Gastrocnemius medialis (tissue), 4 donors: ENCODE results near the gene COL2A1. TPM values are rescaled to one million over a fixed set of nuclear protein-coding genes. Genes with fewer than 3 reads are reported as not detected.
A peak's percentile ranks its signal among the peaks of the same experiment; 100 is the strongest.

Source experiments
- ATAC-seq, 2 donors: fragments of 150-250 bp; one replicate each; pipeline ENCODE4 v1.9.1; 2016
- DNase-seq, 2 donors: peaks; one replicate each; pipeline ENCODE4 v3.0.0-alpha.2; 2019
- H3K27ac ChIP-seq, 4 donors: fragments of 200-600 bp; sonication (generic); 1 replicate in 1 of 4; 2 replicates in 3 of 4; pipeline ENCODE4 v1.5.1; 2016 to 2018; ENCODE audit warnings: mild to moderate bottlenecking in 2 of 4, moderate library complexity in 1 of 4
- H3K27me3 ChIP-seq, 3 donors: fragments of 200-600 bp; sonication (generic) in 2 of 3; 1 replicate in 1 of 3; 2 replicates in 2 of 3; pipeline versions ENCODE4 v1.5.1 to v1.6.0; 2016 to 2019; ENCODE audit warnings: mild to moderate bottlenecking in 1 of 3, moderate library complexity in 1 of 3
- H3K36me3 ChIP-seq, 2 donors: fragments of 200-600 bp; sonication (generic) in 1 of 2; one replicate each; pipeline ENCODE4 v1.5.1; 2017 to 2018
- H3K4me1 ChIP-seq, 2 donors: fragments of 200-600 bp; sonication (generic) in 1 of 2; one replicate each; pipeline ENCODE4 v1.5.1; 2016 to 2017; ENCODE audit warnings: mild to moderate bottlenecking in 2 of 2
- H3K4me3 ChIP-seq, 4 donors: fragments of 200-600 bp; sonication (generic) in 3 of 4; 1 replicate in 1 of 4; 2 replicates in 3 of 4; pipeline ENCODE4 v1.5.1; 2016 to 2019; ENCODE audit warnings: mild to moderate bottlenecking in 2 of 4
- H3K9me3 ChIP-seq, 3 donors: fragments of 200-600 bp; sonication (generic) in 2 of 3; 1 replicate in 1 of 3; 2 replicates in 2 of 3; pipeline ENCODE4 v1.5.1; 2016 to 2019
- POLR2A ChIP-seq, 2 donors: fragments of 450-650 bp; IDR thresholded peaks; one replicate each; pipeline ENCODE4 v1.6.1; 2017; ENCODE audit warnings: antibody characterized with exemption in 2 of 2, mild to moderate bottlenecking in 2 of 2, moderate library complexity in 2 of 2
- in situ Hi-C, 4 donors: fragments of 200-750 bp; cut with MboI; loops; one replicate each; pipeline versions ENCODE4 v1.15.0 to v1.8.0; 2017; ENCODE audit warnings: low sequenced_read_pairs in 4 of 4
- intact Hi-C: fragments of 100-400 bp; cut with DNase I; formaldehyde crosslinking; loops from one replicate; pipeline ENCODE4 v1.15.1; 2023; ENCODE audit warnings: low total_unique reads
- total RNA-seq, 4 donors: library from RNA; depleted of rRNA; stranded (reverse); fragments of >200 nt; gene quantifications; one replicate each; pipeline versions ENCODE4 v1.1.0 to v1.2.3, GENCODE V29; 2016
- TF ChIP-seq, protein P1 (sequence below), 5 experiments: fragments of 450-650 bp in 3 of 5; fragments of 200-600 bp in 2 of 5; sonication (generic) in 2 of 5; IDR thresholded peaks in 4 of 5; conservative IDR thresholded peaks in 1 of 5; 1 replicate in 4 of 5; 2 replicates in 1 of 5; pipeline ENCODE4 v1.5.1; 2016 to 2019; ENCODE audit warnings: antibody characterized with exemption in 5 of 5, mild to moderate bottlenecking in 3 of 5, moderate library complexity in 3 of 5

COL2A1 gene
- total RNA-seq, 4 donors from 2014 or later: not detected

DNA sequence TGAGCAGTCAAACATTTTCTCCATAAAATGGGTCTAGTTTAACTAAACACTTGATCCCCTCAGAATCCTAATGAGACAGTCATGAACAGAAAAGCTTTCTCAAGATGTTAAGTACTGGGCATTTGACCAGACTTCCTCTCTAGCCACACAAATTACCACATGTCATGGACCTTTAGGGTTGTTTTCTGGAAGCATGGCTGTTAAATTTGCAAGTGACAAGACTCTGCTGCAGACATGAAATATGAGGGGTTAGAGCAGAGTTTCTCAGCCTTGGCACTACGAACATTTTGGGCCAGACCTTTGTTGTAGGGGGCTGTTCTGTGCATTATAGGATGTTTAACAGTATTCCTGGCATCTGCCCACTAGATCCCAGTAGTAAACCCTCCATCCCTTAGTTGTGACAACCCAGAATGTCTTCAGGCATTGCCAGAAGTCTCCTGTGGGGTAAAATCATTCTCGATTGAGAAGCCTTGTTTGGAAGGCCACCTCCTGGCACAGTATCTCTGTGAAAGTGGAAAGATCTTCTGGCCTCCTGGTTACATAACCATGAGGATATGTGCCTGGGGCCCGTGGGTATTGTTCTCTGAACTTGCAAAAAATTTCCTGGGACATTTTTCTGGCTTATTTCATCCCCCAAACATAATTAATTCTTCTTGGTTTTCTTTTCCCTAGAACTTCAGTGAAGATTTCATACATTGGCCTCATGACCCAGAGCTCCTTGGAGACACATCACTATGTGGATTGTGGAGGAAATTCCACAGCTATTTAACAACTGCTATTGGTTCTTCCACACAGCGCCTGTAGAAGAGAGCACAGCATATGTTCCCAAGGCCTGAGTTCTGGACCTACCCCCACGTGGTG is 36.6 kb downstream of the COL2A1 start:
- in situ Hi-C loops: loop anchor here in 3 of 4 donors (25.0 kb wide), 1 partner anchor 220 kb away; the partner anchor contains the start of gene CCDC184 (in 3 of the 3)
- Histone ChIP-seq H3K9me3 (no peaks in the 10 kb centered on the region), H3K36me3 (no peaks in the 10 kb centered on the region), H3K27ac (peak overlapping the region in 1 of 4 donors; percentile 23), H3K4me3 (no peak overlapping the region), H3K4me1 (peaks cover 11 to 14% of the 10 kb centered on the region in 2 donors), H3K27me3 (no peaks in the 10 kb centered on the region)
- ATAC-seq (peak; percentile 7 to 40), DNase-seq (no peak)
- TF ChIP-seq, protein P1, sequence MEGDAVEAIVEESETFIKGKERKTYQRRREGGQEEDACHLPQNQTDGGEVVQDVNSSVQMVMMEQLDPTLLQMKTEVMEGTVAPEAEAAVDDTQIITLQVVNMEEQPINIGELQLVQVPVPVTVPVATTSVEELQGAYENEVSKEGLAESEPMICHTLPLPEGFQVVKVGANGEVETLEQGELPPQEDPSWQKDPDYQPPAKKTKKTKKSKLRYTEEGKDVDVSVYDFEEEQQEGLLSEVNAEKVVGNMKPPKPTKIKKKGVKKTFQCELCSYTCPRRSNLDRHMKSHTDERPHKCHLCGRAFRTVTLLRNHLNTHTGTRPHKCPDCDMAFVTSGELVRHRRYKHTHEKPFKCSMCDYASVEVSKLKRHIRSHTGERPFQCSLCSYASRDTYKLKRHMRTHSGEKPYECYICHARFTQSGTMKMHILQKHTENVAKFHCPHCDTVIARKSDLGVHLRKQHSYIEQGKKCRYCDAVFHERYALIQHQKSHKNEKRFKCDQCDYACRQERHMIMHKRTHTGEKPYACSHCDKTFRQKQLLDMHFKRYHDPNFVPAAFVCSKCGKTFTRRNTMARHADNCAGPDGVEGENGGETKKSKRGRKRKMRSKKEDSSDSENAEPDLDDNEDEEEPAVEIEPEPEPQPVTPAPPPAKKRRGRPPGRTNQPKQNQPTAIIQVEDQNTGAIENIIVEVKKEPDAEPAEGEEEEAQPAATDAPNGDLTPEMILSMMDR (IDR thresholded peaks at IDR 0.05 in 4 of 5, conservative IDR thresholded peaks at IDR 0.05 in 1 of 5): no peak
- TF ChIP-seq POLR2A (IDR thresholded peaks at IDR 0.05): no peak
- intact Hi-C loops: loop anchor here (5.0 kb wide), 1 partner anchor 215 kb away; the partner anchor contains the start of gene CCDC184

DNA sequence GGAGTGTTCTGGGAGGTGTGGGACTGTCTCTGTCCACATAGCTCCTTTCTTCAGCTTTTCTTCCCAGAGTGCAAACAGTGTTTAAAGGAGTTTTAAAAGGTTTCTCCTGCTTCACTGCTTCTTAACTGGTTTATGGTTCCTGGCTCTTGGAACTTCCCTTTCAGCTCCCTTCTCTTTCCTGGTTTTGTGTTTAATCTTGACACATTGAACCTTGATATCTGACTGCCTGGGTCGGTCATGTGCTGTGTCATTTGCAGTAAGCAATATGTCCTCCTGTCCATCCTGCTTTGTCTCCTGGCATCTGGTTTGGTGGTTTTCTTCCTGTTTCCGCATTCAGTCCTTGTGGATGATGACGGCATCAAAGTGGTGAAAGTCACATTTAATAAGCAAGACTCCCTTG is 38.7 kb downstream of the COL2A1 start:
- Histone ChIP-seq H3K4me1 (peaks cover 11 to 14% of the 10 kb centered on the region in 2 donors), H3K4me3 (no peak overlapping the region), H3K36me3 (no peaks in the 10 kb centered on the region), H3K27me3 (no peaks in the 10 kb centered on the region), H3K9me3 (no peaks in the 10 kb centered on the region), H3K27ac (no peak overlapping the region)
- in situ Hi-C loops (loop anchor here in 3 of 4 donors (25.0 kb wide), 1 partner anchor 222 kb away; the partner anchor contains the start of gene CCDC184 (in 3 of the 3)), intact Hi-C loops (loop anchor here (5.0 kb wide), 1 partner anchor 217 kb away; the partner anchor contains the start of gene CCDC184)
- ATAC-seq: no peak
- DNase-seq: no peak
- TF ChIP-seq POLR2A (IDR thresholded peaks at IDR 0.05): no peak
- TF ChIP-seq, protein P1 (IDR thresholded peaks at IDR 0.05 in 4 of 5, conservative IDR thresholded peaks at IDR 0.05 in 1 of 5): no peak

DNA sequence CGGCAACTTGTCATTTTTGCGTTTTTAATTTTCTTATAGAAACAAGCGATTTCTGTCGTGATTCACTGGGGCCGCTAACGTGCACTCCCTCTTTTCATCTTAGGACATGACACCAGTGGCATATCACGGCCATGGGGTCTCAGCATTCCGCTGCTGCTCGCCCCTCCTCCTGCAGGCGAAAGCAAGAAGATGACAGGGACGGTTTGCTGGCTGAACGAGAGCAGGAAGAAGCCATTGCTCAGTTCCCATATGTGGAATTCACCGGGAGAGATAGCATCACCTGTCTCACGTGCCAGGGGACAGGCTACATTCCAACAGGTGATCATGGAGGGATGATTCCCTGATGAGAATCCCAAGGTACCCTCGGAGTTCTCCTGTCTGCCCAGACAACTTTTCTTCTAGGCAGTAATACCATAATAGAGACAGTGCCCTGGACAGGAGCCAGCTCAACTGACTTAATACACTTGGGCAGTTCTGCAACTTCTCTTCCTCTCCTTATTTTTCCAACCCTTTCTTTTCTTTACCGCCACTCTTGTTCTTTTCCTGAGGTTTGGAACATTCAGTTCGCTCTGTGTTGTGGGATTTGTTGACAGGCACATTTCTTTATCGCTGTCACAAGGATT is 40.1 kb downstream of the COL2A1 start:
- peak overlapping the region; percentile 83 to 97 (median 95) for H3K4me3 ChIP-seq
- no peak for ATAC-seq
- H3K27ac ChIP-seq: peak overlapping the region in 2 of 4 donors; percentile 73 to 77
- no peak for TF ChIP-seq POLR2A (IDR thresholded peaks at IDR 0.05)
- TF ChIP-seq, protein P1 (IDR thresholded peaks at IDR 0.05 in 4 of 5, conservative IDR thresholded peaks at IDR 0.05 in 1 of 5): no peak
- H3K27me3 ChIP-seq: no peaks in the 10 kb centered on the region
- H3K36me3 ChIP-seq: no peaks in the 10 kb centered on the region
- DNase-seq: no peak
- intact Hi-C loops: loop anchor here (5.0 kb wide), 1 partner anchor 233 kb away; no protein-coding TSS in a partner anchor
- H3K9me3 ChIP-seq: no peaks in the 10 kb centered on the region
- in situ Hi-C loops: loop anchor here in 3 of 4 donors (25.0 kb wide), 1 partner anchor 223 kb away; the partner anchor contains the start of gene CCDC184 (in 3 of the 3)
- peaks cover 11 to 14% of the 10 kb centered on the region in 2 donors for H3K4me1 ChIP-seq

DNA sequence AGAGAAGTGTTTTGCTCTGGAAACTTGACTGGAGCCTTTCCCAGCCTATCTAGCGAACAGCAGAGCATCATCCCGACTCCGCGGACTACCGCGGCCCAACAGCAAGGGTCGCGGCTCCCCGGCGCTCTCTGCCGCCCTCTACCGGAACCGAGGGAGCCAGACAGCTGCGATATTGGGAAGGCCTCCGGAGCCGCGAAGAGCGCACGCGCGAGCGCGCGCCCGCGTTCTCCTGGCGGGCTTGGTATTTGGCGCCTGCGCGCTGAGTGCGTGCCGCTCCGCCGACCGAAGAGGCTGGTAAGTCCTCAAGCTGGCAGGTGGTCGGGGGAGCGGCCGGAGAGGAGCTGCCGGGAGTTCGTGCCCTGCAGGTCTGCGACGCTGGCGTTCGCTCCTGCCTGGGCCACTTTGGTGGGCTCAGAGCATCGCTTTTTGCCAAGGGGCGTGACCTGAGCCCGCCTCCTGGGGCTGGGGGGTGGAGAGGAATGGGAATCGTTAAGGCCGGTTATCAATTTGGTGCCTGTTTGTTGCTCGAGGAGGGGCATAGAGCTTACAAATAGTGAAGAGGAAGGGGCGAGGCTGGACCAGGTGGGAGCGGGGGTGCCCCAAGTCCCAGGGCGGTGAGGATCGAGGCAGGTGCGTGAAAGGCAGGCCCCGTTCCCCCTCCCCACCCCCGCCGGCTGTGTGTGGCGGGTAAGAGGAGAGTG is 40.8 kb downstream of the COL2A1 start, which contains the start of gene TMEM106C:
TMEM106C (plus strand) TSS at position 257 of the 701 bp plus-strand sequence. CDS start 641 bp downstream, outside the sequence.
- DNase-seq (peak; percentile 72 to 87), ATAC-seq (peak; percentile 88 to 91)
- TF ChIP-seq, protein P1 (IDR thresholded peaks at IDR 0.05 in 4 of 5, conservative IDR thresholded peaks at IDR 0.05 in 1 of 5): peak; percentile 88 to 99 (median 96)
- peak in 1 of 2 donors; percentile 7 for TF ChIP-seq POLR2A (IDR thresholded peaks at IDR 0.05)
- intact Hi-C loops: loop anchor here (1.0 to 5.0 kb wide), 4 partner anchors 58 to 234 kb away; no protein-coding TSS in a partner anchor
- H3K4me1 ChIP-seq: peaks cover 11 to 14% of the 10 kb centered on the region in 2 donors
- H3K27ac ChIP-seq: peak within 1 kb of the TSS; percentile 67 to 77 (median 70)
- no peaks in the 10 kb centered on the region for H3K9me3 ChIP-seq
- H3K27me3 ChIP-seq: no peaks in the 10 kb centered on the region
- no peaks in the 10 kb centered on the region for H3K36me3 ChIP-seq
- peak within 1 kb of the TSS; percentile 83 to 97 (median 95) for H3K4me3 ChIP-seq
- in situ Hi-C loops: loop anchor here in 3 of 4 donors (25.0 kb wide), 1 partner anchor 224 kb away; the partner anchor contains the start of gene CCDC184 (in 3 of the 3)
